GM23338 (cell line): Measurements from ENCODE around the gene PIK3R5. TPM values are rescaled to one million over a fixed set of nuclear protein-coding genes. Genes with fewer than 3 reads are reported as not detected.

ENCODE experiments used
- ATAC-seq: fragments of 200-7000 bp; cut with Tn5 transposase; 3 replicates; pipeline ENCODE4 v1.9.1; 2020
- DNase-seq: peaks from one replicate; pipeline ENCODE4 v3.0.0-alpha.2; 2015; ENCODE audit warnings: low spot score
- H2AFZ ChIP-seq: fragments of 200-600 bp; sonication (generic); 2 replicates; pipeline ENCODE4 v1.8.0; 2016; ENCODE audit warnings: antibody characterized with exemption, mild to moderate bottlenecking, moderate library complexity
- H3F3A ChIP-seq: fragments of 200-600 bp; sonication (generic); replicated peaks from 2 replicates; pipeline ENCODE4 v1.8.0; 2017; ENCODE audit warnings: antibody characterized with exemption, mixed run types, low read depth
- H3K27ac ChIP-seq: fragments of 200-600 bp; sonication (generic); 2 replicates; pipeline ENCODE4 v1.6.1; 2016; ENCODE audit warnings: low read depth
- H3K27me3 ChIP-seq: fragments of 200-600 bp; sonication (generic); 2 replicates; pipeline ENCODE4 v1.8.0; 2016; ENCODE audit warnings: mild to moderate bottlenecking, mixed run types, moderate library complexity; ENCODE audit not compliant: insufficient read depth
- H3K36me3 ChIP-seq: fragments of 200-600 bp; sonication (generic); 2 replicates; pipeline ENCODE4 v1.8.0; 2016; ENCODE audit warnings: mild to moderate bottlenecking; ENCODE audit not compliant: insufficient read depth
- H3K4me1 ChIP-seq: fragments of 200-600 bp; sonication (generic); 2 replicates; pipeline ENCODE4 v1.8.0; 2016; ENCODE audit warnings: mild to moderate bottlenecking, moderate library complexity; ENCODE audit not compliant: insufficient read depth
- H3K4me2 ChIP-seq: fragments of 200-600 bp; sonication (generic); 2 replicates; pipeline ENCODE4 v1.7.1; 2017; ENCODE audit warnings: mixed run types
- H3K4me3 ChIP-seq: fragments of 200-600 bp; sonication (generic); 2 replicates; pipeline ENCODE4 v1.6.1; 2016; ENCODE audit warnings: mixed run types
- H3K79me2 ChIP-seq: fragments of 200-600 bp; sonication (generic); replicated peaks from 2 replicates; pipeline ENCODE4 v1.8.0; 2017; ENCODE audit warnings: mild to moderate bottlenecking; ENCODE audit not compliant: insufficient read depth
- H3K9me2 ChIP-seq: fragments of 200-600 bp; sonication (generic); 2 replicates; pipeline ENCODE4 v1.8.0; 2017; ENCODE audit not compliant: insufficient read depth
- H4K20me1 ChIP-seq: fragments of 200-600 bp; sonication (generic); replicated peaks from 2 replicates; pipeline ENCODE4 v1.8.0; 2017; ENCODE audit warnings: mild to moderate bottlenecking; ENCODE audit not compliant: insufficient read depth
- H3K27ac Mint-ChIP-seq: 2 replicates; pipeline ENCODE4 v1.8.0; 2020; ENCODE audit warnings: inconsistent platforms, mild to moderate bottlenecking, moderate library complexity, mixed read lengths
- H3K27me3 Mint-ChIP-seq: 3 replicates; pipeline ENCODE4 v1.8.0; 2022; ENCODE audit warnings: low read depth, mild to moderate bottlenecking, moderate library complexity, mixed read lengths, inconsistent platforms; ENCODE audit not compliant: insufficient read depth, poor library complexity
- H3K36me3 Mint-ChIP-seq: 3 replicates; pipeline ENCODE4 v1.8.0; 2021; ENCODE audit warnings: low read depth, mild to moderate bottlenecking, inconsistent platforms, moderate library complexity, mixed read lengths
- H3K4me1 Mint-ChIP-seq: 3 replicates; pipeline ENCODE4 v1.8.0; 2020; ENCODE audit warnings: mild to moderate bottlenecking, inconsistent platforms, mixed read lengths
- H3K4me3 Mint-ChIP-seq: 3 replicates; pipeline ENCODE4 v1.8.0; 2021; ENCODE audit warnings: moderate library complexity, mild to moderate bottlenecking, inconsistent platforms, mixed read lengths
- H3K9me3 Mint-ChIP-seq: 3 replicates; pipeline ENCODE4 v1.8.0; 2020; ENCODE audit warnings: moderate library complexity, mild to moderate bottlenecking, inconsistent platforms, mixed read lengths
- CREB1 ChIP-seq: fragments of 250-450 bp; sonication (Bioruptor Pico); IDR thresholded peaks from 2 replicates; pipeline ENCODE4 v1.5.0; 2020; ENCODE audit warnings: low read depth, mild to moderate bottlenecking, moderate library complexity
- EZH2 ChIP-seq: fragments of 200-600 bp; sonication (generic); IDR thresholded peaks from one replicate; pipeline ENCODE4 v1.8.0; 2017; ENCODE audit warnings: antibody characterized with exemption, mild to moderate bottlenecking, low read depth; ENCODE audit not compliant: unreplicated experiment
- EZH2phosphoT487 ChIP-seq: fragments of 200-600 bp; sonication (generic); IDR thresholded peaks from one replicate; pipeline ENCODE4 v1.8.1; 2018; ENCODE audit warnings: antibody characterized with exemption; ENCODE audit not compliant: unreplicated experiment
- JUNB ChIP-seq: IDR thresholded peaks from one replicate; pipeline ENCODE4 v1.6.1; 2016; ENCODE audit warnings: antibody characterized with exemption; ENCODE audit not compliant: unreplicated experiment
- NANOG ChIP-seq: IDR thresholded peaks from 2 replicates; pipeline ENCODE4 v1.6.1; 2016; ENCODE audit warnings: antibody characterized with exemption, borderline replicate concordance
- STAT1 ChIP-seq: IDR thresholded peaks from one replicate; pipeline ENCODE4 v1.6.1; 2016; ENCODE audit warnings: antibody characterized with exemption; ENCODE audit not compliant: unreplicated experiment
- ZNF114 ChIP-seq: fragments of 250-450 bp; sonication (Bioruptor Pico); IDR thresholded peaks from 2 replicates; pipeline ENCODE4 v1.5.0; 2020; ENCODE audit warnings: mild to moderate bottlenecking, moderate library complexity
- ZNF331 ChIP-seq: fragments of 250-450 bp; sonication (Bioruptor Pico); IDR thresholded peaks from 2 replicates; pipeline ENCODE4 v1.5.0; 2020; ENCODE audit warnings: low read depth, mild to moderate bottlenecking, moderate library complexity
- polyA plus RNA-seq: library from polyadenylated mRNA; unstranded; fragments of >200 nt; fragmentation: Nextera tagmentation; extraction: Ambion mirVana; gene quantifications from 2 replicates; pipeline ENCODE4 v1.2.1, GENCODE V29; 2016
- total RNA-seq: library from RNA; depleted of rRNA; stranded (reverse); fragments of >200 nt; shearing (Covaris generic); gene quantifications from 2 replicates; pipeline ENCODE4 v1.2.3, GENCODE V29; 2014
- TF ChIP-seq, protein P1 (sequence below): IDR thresholded peaks from one replicate; pipeline ENCODE4 v1.6.1; 2018; ENCODE audit warnings: antibody characterized with exemption; ENCODE audit not compliant: unreplicated experiment
- TF ChIP-seq, protein P2 (sequence below): IDR thresholded peaks from 2 replicates; pipeline ENCODE4 v1.6.1; 2016; ENCODE audit warnings: antibody characterized with exemption
- TF ChIP-seq, protein P3 (sequence below): fragments of 250-450 bp; sonication (Bioruptor Pico); IDR thresholded peaks from 2 replicates; pipeline ENCODE4 v1.5.0; 2020; ENCODE audit warnings: mild to moderate bottlenecking, moderate library complexity

The PIK3R5 gene
- total and polyA plus RNA-seq, 2 experiments from 2014 or later: 1.7 to 9.4 TPM

- H3K4me3 ChIP-seq: no peak overlapping the region
- H3K36me3 ChIP-seq: no peaks in the 10 kb centered on the region
- no peak overlapping the region for H3K4me3 Mint-ChIP-seq
- H2AFZ ChIP-seq: no peak overlapping the region
- H3K4me2 ChIP-seq: no peak overlapping the region
- H3K36me3 Mint-ChIP-seq: no peaks in the 10 kb centered on the region
- H3K4me1 ChIP-seq: peaks cover 12% of the 10 kb centered on the region
- H3F3A ChIP-seq: no peaks in the 10 kb centered on the region
- peaks cover 15% of the 10 kb centered on the region; the same call in 2 of the 3 replicates for H3K4me1 Mint-ChIP-seq
- H3K27ac ChIP-seq: no peak overlapping the region
- H3K27me3 Mint-ChIP-seq: no peaks in the 10 kb centered on the region
- no peaks in the 10 kb centered on the region for H4K20me1 ChIP-seq
- H3K9me3 Mint-ChIP-seq: no peaks in the 10 kb centered on the region
- H3K9me2 ChIP-seq: peaks cover 5% of the 10 kb centered on the region; the same call in 1 of the 2 replicates
- TF ChIP-seq, protein P1, sequence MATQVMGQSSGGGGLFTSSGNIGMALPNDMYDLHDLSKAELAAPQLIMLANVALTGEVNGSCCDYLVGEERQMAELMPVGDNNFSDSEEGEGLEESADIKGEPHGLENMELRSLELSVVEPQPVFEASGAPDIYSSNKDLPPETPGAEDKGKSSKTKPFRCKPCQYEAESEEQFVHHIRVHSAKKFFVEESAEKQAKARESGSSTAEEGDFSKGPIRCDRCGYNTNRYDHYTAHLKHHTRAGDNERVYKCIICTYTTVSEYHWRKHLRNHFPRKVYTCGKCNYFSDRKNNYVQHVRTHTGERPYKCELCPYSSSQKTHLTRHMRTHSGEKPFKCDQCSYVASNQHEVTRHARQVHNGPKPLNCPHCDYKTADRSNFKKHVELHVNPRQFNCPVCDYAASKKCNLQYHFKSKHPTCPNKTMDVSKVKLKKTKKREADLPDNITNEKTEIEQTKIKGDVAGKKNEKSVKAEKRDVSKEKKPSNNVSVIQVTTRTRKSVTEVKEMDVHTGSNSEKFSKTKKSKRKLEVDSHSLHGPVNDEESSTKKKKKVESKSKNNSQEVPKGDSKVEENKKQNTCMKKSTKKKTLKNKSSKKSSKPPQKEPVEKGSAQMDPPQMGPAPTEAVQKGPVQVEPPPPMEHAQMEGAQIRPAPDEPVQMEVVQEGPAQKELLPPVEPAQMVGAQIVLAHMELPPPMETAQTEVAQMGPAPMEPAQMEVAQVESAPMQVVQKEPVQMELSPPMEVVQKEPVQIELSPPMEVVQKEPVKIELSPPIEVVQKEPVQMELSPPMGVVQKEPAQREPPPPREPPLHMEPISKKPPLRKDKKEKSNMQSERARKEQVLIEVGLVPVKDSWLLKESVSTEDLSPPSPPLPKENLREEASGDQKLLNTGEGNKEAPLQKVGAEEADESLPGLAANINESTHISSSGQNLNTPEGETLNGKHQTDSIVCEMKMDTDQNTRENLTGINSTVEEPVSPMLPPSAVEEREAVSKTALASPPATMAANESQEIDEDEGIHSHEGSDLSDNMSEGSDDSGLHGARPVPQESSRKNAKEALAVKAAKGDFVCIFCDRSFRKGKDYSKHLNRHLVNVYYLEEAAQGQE: no peak
- TF ChIP-seq, protein P2, sequence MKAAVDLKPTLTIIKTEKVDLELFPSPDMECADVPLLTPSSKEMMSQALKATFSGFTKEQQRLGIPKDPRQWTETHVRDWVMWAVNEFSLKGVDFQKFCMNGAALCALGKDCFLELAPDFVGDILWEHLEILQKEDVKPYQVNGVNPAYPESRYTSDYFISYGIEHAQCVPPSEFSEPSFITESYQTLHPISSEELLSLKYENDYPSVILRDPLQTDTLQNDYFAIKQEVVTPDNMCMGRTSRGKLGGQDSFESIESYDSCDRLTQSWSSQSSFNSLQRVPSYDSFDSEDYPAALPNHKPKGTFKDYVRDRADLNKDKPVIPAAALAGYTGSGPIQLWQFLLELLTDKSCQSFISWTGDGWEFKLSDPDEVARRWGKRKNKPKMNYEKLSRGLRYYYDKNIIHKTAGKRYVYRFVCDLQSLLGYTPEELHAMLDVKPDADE: no peak
- TF ChIP-seq NANOG (no peak), ZNF331 (no peak), ZNF114 (CRISPR knock-in tag) (no peak), EZH2 (no peak), JUNB (no peak), STAT1 (no peak), EZH2phosphoT487 (no peak), CREB1 (CRISPR knock-in tag) (no peak)
- TF ChIP-seq, protein P3, sequence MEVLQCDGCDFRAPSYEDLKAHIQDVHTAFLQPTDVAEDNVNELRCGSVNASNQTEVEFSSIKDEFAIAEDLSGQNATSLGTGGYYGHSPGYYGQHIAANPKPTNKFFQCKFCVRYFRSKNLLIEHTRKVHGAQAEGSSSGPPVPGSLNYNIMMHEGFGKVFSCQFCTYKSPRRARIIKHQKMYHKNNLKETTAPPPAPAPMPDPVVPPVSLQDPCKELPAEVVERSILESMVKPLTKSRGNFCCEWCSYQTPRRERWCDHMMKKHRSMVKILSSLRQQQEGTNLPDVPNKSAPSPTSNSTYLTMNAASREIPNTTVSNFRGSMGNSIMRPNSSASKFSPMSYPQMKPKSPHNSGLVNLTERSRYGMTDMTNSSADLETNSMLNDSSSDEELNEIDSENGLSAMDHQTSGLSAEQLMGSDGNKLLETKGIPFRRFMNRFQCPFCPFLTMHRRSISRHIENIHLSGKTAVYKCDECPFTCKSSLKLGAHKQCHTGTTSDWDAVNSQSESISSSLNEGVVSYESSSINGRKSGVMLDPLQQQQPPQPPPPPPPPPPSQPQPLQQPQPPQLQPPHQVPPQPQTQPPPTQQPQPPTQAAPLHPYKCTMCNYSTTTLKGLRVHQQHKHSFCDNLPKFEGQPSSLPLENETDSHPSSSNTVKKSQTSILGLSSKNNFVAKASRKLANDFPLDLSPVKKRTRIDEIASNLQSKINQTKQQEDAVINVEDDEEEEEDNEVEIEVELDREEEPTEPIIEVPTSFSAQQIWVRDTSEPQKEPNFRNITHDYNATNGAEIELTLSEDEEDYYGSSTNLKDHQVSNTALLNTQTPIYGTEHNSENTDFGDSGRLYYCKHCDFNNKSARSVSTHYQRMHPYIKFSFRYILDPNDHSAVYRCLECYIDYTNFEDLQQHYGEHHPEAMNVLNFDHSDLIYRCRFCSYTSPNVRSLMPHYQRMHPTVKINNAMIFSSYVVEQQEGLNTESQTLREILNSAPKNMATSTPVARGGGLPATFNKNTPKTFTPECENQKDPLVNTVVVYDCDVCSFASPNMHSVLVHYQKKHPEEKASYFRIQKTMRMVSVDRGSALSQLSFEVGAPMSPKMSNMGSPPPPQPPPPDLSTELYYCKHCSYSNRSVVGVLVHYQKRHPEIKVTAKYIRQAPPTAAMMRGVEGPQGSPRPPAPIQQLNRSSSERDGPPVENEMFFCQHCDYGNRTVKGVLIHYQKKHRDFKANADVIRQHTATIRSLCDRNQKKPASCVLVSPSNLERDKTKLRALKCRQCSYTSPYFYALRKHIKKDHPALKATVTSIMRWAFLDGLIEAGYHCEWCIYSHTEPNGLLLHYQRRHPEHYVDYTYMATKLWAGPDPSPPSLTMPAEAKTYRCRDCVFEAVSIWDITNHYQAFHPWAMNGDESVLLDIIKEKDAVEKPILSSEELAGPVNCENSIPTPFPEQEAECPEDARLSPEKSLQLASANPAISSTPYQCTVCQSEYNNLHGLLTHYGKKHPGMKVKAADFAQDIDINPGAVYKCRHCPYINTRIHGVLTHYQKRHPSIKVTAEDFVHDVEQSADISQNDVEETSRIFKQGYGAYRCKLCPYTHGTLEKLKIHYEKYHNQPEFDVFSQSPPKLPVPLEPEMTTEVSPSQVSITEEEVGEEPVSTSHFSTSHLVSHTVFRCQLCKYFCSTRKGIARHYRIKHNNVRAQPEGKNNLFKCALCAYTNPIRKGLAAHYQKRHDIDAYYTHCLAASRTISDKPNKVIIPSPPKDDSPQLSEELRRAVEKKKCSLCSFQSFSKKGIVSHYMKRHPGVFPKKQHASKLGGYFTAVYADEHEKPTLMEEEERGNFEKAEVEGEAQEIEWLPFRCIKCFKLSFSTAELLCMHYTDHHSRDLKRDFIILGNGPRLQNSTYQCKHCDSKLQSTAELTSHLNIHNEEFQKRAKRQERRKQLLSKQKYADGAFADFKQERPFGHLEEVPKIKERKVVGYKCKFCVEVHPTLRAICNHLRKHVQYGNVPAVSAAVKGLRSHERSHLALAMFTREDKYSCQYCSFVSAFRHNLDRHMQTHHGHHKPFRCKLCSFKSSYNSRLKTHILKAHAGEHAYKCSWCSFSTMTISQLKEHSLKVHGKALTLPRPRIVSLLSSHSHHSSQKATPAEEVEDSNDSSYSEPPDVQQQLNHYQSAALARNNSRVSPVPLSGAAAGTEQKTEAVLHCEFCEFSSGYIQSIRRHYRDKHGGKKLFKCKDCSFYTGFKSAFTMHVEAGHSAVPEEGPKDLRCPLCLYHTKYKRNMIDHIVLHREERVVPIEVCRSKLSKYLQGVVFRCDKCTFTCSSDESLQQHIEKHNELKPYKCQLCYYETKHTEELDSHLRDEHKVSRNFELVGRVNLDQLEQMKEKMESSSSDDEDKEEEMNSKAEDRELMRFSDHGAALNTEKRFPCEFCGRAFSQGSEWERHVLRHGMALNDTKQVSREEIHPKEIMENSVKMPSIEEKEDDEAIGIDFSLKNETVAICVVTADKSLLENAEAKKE (CRISPR knock-in tag): no peak
- H3K27ac Mint-ChIP-seq: no peak overlapping the region
- no peak for DNase-seq
- H3K79me2 ChIP-seq: no peaks in the 10 kb centered on the region
- no peaks in the 10 kb centered on the region for H3K27me3 ChIP-seq
- no peak for ATAC-seq
Observed at GRCh38 chr17:8905331-8905730, 60.2 kb downstream of the PIK3R5 start.
